Mammary epithelial cell (primary cell): ENCODE measurements around the gene TTLL9.

ENCODE experiments used
- EZH2 ChIP-seq: IDR thresholded peaks from 2 replicates; pipeline ENCODE4 v1.6.1; 2012; ENCODE audit warnings: low read length, inconsistent platforms, borderline replicate concordance
- TF ChIP-seq, protein P1 (sequence below), 2 donors: IDR thresholded peaks in 1 of 2; conservative IDR thresholded peaks in 1 of 2; 2 replicates each; pipeline ENCODE4 v1.5.1; 2011 to 2012; ENCODE audit warnings: inconsistent platforms in 2 of 2, low read length in 2 of 2, mild to moderate bottlenecking in 2 of 2, control low read depth in 1 of 2, low read depth in 1 of 2; ENCODE audit not compliant: insufficient read depth in 1 of 2; ENCODE audit errors: extremely low read depth in 1 of 2

DNA sequence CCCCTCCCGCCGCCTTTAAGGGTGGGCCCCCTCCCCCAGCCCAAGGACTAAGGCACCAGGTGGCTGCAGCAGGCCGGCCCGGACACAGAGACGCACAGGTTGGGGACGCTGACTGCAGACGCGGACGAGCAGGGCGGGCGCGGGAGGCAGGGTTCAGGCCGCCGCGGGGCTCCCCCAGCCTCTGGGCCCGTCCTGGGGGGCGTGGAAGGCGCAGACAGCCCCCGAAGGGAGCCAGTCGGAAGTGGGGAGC lies 9.4 kb upstream of the TTLL9 start:
- no peak for TF ChIP-seq EZH2
- TF ChIP-seq, protein P1, sequence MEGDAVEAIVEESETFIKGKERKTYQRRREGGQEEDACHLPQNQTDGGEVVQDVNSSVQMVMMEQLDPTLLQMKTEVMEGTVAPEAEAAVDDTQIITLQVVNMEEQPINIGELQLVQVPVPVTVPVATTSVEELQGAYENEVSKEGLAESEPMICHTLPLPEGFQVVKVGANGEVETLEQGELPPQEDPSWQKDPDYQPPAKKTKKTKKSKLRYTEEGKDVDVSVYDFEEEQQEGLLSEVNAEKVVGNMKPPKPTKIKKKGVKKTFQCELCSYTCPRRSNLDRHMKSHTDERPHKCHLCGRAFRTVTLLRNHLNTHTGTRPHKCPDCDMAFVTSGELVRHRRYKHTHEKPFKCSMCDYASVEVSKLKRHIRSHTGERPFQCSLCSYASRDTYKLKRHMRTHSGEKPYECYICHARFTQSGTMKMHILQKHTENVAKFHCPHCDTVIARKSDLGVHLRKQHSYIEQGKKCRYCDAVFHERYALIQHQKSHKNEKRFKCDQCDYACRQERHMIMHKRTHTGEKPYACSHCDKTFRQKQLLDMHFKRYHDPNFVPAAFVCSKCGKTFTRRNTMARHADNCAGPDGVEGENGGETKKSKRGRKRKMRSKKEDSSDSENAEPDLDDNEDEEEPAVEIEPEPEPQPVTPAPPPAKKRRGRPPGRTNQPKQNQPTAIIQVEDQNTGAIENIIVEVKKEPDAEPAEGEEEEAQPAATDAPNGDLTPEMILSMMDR (conservative IDR thresholded peaks at IDR 0.05 in 1 of 2, IDR thresholded peaks at IDR 0.05 in 1 of 2; ENCODE audit: extremely low read depth in 1 of 2, insufficient read depth in 1 of 2, low read depth in 1 of 2, low read length in 2 of 2) = no peak
